RWPE1 (cell line): ENCODE results near the gene SH2D3C.

Experiments
- CTCF ChIA-PET: fragments of 350-600 bp; sonication (Branson Sonifier 250); formaldehyde crosslinking; extraction: SDS; loops from one replicate; lab custom pipeline; 2021; lab: Yijun Ruan, JAX
- POLR2A ChIA-PET: fragments of 400-600 bp; formaldehyde crosslinking; extraction: SDS; loops from one replicate; lab custom pipeline; 2020; ENCODE audit warnings: antibody characterized with exemption; ENCODE audit not compliant: low non-redundant PET; lab: Yijun Ruan, JAX
- DNase-seq: peaks from one replicate; pipeline ENCODE4 v3.0.0; 2012; ENCODE audit warnings: low spot score
- H3K27ac ChIP-seq: fragments of 450-650 bp; 2 replicates; pipeline ENCODE4 v1.5.1; 2017
- CTCF ChIP-seq: fragments of 450-650 bp; conservative IDR thresholded peaks from 2 replicates; pipeline ENCODE4 v1.5.1; 2017; ENCODE audit warnings: low read depth, mild to moderate bottlenecking

SH2D3C gene

GRCh38 chr9:127767410-127767809 is 11.1 kb downstream of the SH2D3C start:
- POLR2A ChIA-PET: no interaction called here
- DNase-seq: no peak
- CTCF ChIA-PET: interaction anchor here (0.8 to 1.0 kb wide), 3 partner anchors 17 to 84 kb away, joined by 3 to 4 read pairs (median 4); no protein-coding TSS in a partner anchor
- no peak for TF ChIP-seq CTCF
- no peak overlapping the region for H3K27ac ChIP-seq

GRCh38 chr9:127765418-127765817 is 13.0 kb downstream of the SH2D3C start:
- TF ChIP-seq CTCF: no peak
- DNase-seq: no peak
- ChIA-PET POLR2A (no interaction called here), CTCF (interaction anchor here (0.6 to 1.1 kb wide), 2 partner anchors 19 to 707 kb away, joined by 3 to 5 read pairs; no protein-coding TSS in a partner anchor)
- H3K27ac ChIP-seq: no peak overlapping the region

GRCh38 chr9:127763918-127764384 is 14.5 kb downstream of the SH2D3C start:
- CTCF ChIA-PET: interaction anchor here (0.6 kb wide), 1 partner anchor 33 kb away, joined by 3 read pairs; no protein-coding TSS in a partner anchor
- TF ChIP-seq CTCF: no peak; the same call in 1 of the 2 replicates
- DNase-seq: no peak
- POLR2A ChIA-PET: no interaction called here
- no peak overlapping the region for H3K27ac ChIP-seq

GRCh38 chr9:127762111-127762676 is 16.3 kb downstream of the SH2D3C start:
- no peak overlapping the region for H3K27ac ChIP-seq
- no peak for TF ChIP-seq CTCF
- ChIA-PET CTCF (interaction anchor here (0.6 kb wide), 1 partner anchor 27 kb away, joined by 3 read pairs; no protein-coding TSS in a partner anchor), POLR2A (no interaction called here)
- DNase-seq: no peak

GRCh38 chr9:127761491-127761956 is 16.9 kb downstream of the SH2D3C start:
- POLR2A ChIA-PET: no interaction called here
- H3K27ac ChIP-seq: no peak overlapping the region
- CTCF ChIA-PET: interaction anchor here (0.6 kb wide), 1 partner anchor 27 kb away, joined by 3 read pairs; no protein-coding TSS in a partner anchor
- TF ChIP-seq CTCF: no peak
- no peak for DNase-seq

- POLR2A ChIA-PET: no interaction called here
- no peak for TF ChIP-seq CTCF
- H3K27ac ChIP-seq: no peak overlapping the region
- CTCF ChIA-PET: interaction anchor here (0.6 kb wide), 1 partner anchor 167 kb away, joined by 4 read pairs; no protein-coding TSS in a partner anchor
- no peak for DNase-seq
These were observed 17.4 kb downstream of the SH2D3C start for GRCh38 chr9:127761061-127761460.
